SU-DHL-6 (cell line): Measurements from ENCODE around the gene ACTN3.

Source experiments
- CTCF ChIP-seq: fragments of 200-600 bp; sonication (generic); IDR thresholded peaks from one replicate; pipeline ENCODE4 v1.5.1; 2017; ENCODE audit warnings: antibody characterized with exemption, mild to moderate bottlenecking, low read length, moderate library complexity; ENCODE audit not compliant: insufficient read depth, poor library complexity, severe bottlenecking
- EZH2phosphoT487 ChIP-seq: fragments of 200-600 bp; sonication (generic), shearing (Covaris generic); conservative IDR thresholded peaks from 2 replicates; pipeline ENCODE4 v1.6.1; 2018; ENCODE audit warnings: mild to moderate bottlenecking, antibody characterized with exemption, low read length, moderate library complexity, mixed read lengths

GRCh38 chr11:66581261-66581660, 34.6 kb downstream of the ACTN3 start:
- TF ChIP-seq EZH2phosphoT487 (no peak), CTCF (no peak)
